ENCODE results near the gene BUB1. TPM values are rescaled to one million over a fixed set of nuclear protein-coding genes. Genes with fewer than 3 reads are reported as not detected.
"Not testable (repeated sequence)": the region's sequence is repeated elsewhere in the genome, so short reads cannot be mapped to it uniquely, and the experiment has no call there.

Gene BUB1
- total RNA-seq, 4 donors from 2014 or later, result 0.25 to 3.7 (median 1.4) TPM

GRCh38 chr2:110688594-110689091 is 10.8 kb upstream of the BUB1 start:
- ATAC-seq (ENCODE audit: low FRiP score), result no peak
- no peak for TF ChIP-seq CTCF (IDR thresholded peaks at IDR 0.05)
- no peak for DNase-seq (ENCODE audit: low spot score)

GRCh38 chr2:110687775-110688484 is 10.1 kb upstream of the BUB1 start:
- not testable (repeated sequence) for DNase-seq (ENCODE audit: low spot score); ATAC-seq (ENCODE audit: low FRiP score)

GRCh38 chr2:110682872-110683271 is 5.0 kb upstream of the BUB1 start:
- no peak for ATAC-seq (ENCODE audit: low FRiP score)
- DNase-seq (ENCODE audit: low spot score), result no peak
- TF ChIP-seq CTCF (IDR thresholded peaks at IDR 0.05), result no peak

- ATAC-seq (ENCODE audit: low FRiP score) (no peak), DNase-seq (ENCODE audit: low spot score) (no peak)
- TF ChIP-seq CTCF (IDR thresholded peaks at IDR 0.05), result no peak
Observed at GRCh38 chr2:110682267-110682666, 4.4 kb upstream of the BUB1 start.

GRCh38 chr2:110680709-110681108 is 2.8 kb upstream of the BUB1 start:
- DNase-seq (ENCODE audit: low spot score), result no peak
- ATAC-seq (ENCODE audit: low FRiP score), result no peak
- TF ChIP-seq CTCF (IDR thresholded peaks at IDR 0.05), result no peak

- ATAC-seq (ENCODE audit: low FRiP score) (no peak), DNase-seq (ENCODE audit: low spot score) (no peak)
- TF ChIP-seq CTCF (IDR thresholded peaks at IDR 0.05), result no peak
Observed at GRCh38 chr2:110679865-110680264, 2.0 kb upstream of the BUB1 start.

GRCh38 chr2:110679337-110679707 is 1.5 kb upstream of the BUB1 start:
- no peak for ATAC-seq (ENCODE audit: low FRiP score)
- no peak for TF ChIP-seq CTCF (IDR thresholded peaks at IDR 0.05)
- DNase-seq (ENCODE audit: low spot score), result no peak
